Dedifferentiated amniotic fluid mesenchymal stem cell (primary cell): ENCODE measurements around the gene DDO.
"Not testable (repeated sequence)": the region's sequence is repeated elsewhere in the genome, so short reads cannot be mapped to it uniquely, and the experiment has no call there.

Source experiments
- DNase-seq: peaks from one replicate; pipeline ENCODE4 v3.0.0-alpha.2; 2016; ENCODE audit errors: extremely low spot score

The DDO gene

GRCh38 chr6:110415086-110415916 is at the start of gene DDO:
Gene DDO, minus strand, starts transcription at chr6:110415575. Its CDS starts 2,113 bp downstream, at chr6:110413462.
- DNase-seq: no peak

- no peak for DNase-seq
These were observed 47.6 kb upstream of the DDO start for GRCh38 chr6:110462884-110463481.

GRCh38 chr6:110461376-110461775 is 46.0 kb upstream of the DDO start:
- DNase-seq: no peak

GRCh38 chr6:110459137-110459536 is 43.8 kb upstream of the DDO start:
- DNase-seq: no peak

GRCh38 chr6:110458476-110458875 is 43.1 kb upstream of the DDO start:
- DNase-seq: no peak

GRCh38 chr6:110457567-110458175 is 42.3 kb upstream of the DDO start:
- DNase-seq: not testable (repeated sequence)

GRCh38 chr6:110456694-110457093 is 41.3 kb upstream of the DDO start:
- DNase-seq: no peak

GRCh38 chr6:110449541-110449895 is 34.1 kb upstream of the DDO start:
- no peak for DNase-seq

- no peak for DNase-seq
These were observed 33.6 kb upstream of the DDO start for GRCh38 chr6:110448846-110449540.

- DNase-seq: no peak
These were observed 32.4 kb upstream of the DDO start for GRCh38 chr6:110447761-110448160.

GRCh38 chr6:110446405-110446804 is 31.0 kb upstream of the DDO start:
- DNase-seq: no peak

- no peak for DNase-seq
These were observed 24.7 kb upstream of the DDO start for GRCh38 chr6:110440026-110440425.

- DNase-seq: no peak
These were observed 24.0 kb upstream of the DDO start for GRCh38 chr6:110439356-110439755.

GRCh38 chr6:110434961-110435602 is 19.7 kb upstream of the DDO start:
- no peak for DNase-seq

GRCh38 chr6:110432285-110432900 is 17.0 kb upstream of the DDO start:
- no peak for DNase-seq

GRCh38 chr6:110430741-110431140 is 15.4 kb upstream of the DDO start:
- DNase-seq: no peak

- no peak for DNase-seq
These were observed 14.9 kb upstream of the DDO start for GRCh38 chr6:110430236-110430635.

GRCh38 chr6:110428153-110428552 is 12.8 kb upstream of the DDO start:
- no peak for DNase-seq

- no peak for DNase-seq
These were observed 10.4 kb upstream of the DDO start for GRCh38 chr6:110425816-110426215.

- DNase-seq: no peak
These were observed 7.1 kb upstream of the DDO start for GRCh38 chr6:110422444-110422822.

- no peak for DNase-seq
These were observed 6.5 kb upstream of the DDO start for GRCh38 chr6:110421749-110422443.
